Measurements from ENCODE around the gene PRKCD.
"Not testable (repeated sequence)": the region's sequence is repeated elsewhere in the genome, so short reads cannot be mapped to it uniquely, and the experiment has no call there.

Gene PRKCD

DNA sequence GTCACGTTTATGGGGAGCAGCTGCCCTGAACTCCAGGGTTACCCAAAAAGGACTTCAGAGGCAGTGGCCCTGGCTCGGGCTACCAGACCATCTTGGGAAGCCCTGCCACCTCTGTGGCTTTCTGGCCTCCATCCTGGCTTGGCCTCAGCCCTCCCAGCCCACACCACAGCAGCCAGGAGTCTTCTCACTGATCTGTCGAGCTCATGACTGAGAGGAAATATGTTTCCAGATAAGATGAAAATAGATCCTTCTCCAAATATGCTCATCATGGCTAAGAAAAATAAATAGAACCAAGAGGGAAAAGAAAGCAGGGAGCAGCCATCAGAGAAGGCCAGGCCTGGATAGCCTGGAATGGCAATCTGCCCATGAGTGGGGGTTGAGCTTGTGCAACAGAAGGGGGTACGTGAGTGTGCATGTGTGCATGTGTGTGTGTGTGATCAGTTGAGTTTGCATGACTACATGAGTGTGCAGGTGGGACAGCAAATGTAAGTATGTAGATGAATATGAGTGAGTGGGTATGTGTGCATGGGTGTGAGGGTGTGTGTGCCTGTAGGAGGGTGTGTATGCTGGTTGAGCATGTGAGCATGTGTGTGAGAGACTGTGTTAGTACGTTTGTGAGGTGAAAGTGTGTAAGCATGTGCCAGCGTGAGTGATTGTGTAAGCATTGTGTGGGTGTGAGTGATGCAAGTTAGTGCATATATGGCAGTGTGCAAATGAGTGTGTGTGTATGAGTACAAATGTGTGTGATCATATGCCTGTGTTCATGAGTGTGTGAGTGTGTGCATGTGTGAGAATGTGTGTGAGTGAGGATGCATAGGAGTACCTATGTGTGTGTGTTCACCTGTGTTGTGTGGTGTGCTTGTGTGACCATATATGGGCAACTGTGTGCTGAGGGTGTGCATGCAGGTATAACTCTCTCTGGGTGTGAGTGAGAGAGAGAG lies 20.8 kb upstream of the PRKCD start:
- no peak overlapping the region for H3K4me3 ChIP-seq (ENCODE audit: low read depth, low read length)

DNA sequence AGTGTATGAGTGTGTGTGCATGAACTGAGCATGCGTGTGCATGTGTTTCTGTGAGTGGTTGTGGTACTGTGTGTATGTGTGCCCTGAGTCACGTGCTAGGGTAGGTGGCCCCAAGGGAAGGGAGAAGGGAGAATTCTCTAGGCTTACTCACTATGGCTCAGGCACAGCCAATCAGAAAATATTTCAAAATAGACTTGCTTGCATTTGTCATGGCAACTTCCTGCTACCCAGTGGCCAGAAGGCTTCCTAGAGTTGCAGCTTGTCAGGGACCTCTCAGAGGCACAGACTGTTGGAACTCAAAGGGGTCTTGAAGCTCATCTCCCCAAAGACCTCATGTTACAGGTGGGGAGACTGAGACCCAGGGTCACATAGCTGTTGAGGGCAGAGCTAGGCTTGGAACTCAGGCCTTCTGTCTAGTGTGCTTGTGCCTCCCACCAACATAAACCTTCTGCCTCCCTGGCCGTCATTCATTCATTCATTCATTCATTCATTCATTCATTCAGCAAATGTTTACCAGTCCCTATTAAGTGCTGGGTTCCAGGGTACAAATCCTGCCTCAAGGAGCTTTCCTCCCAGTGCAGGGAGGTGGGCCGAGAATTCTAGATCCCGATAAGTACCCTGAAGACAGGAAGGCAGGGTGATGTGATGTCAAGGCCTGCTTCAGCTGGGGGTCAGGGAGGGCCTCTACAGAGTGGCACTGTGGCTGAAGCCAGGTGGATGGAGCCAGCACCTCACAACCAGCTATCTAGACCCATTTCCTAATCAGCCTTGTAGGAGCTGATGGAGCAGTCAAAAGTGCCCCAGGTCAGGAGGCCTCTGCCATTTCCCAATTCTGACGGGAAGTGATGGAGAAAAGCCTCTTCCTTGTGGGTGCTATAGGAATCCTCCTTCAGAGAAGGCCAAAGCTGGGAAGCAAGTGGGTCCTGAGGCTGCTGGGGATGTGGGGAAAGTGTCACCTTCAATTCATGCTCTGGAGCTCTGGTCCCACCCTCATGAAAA lies 19.9 kb upstream of the PRKCD start:
- no peak overlapping the region for H3K4me3 ChIP-seq (ENCODE audit: low read depth, low read length)

DNA sequence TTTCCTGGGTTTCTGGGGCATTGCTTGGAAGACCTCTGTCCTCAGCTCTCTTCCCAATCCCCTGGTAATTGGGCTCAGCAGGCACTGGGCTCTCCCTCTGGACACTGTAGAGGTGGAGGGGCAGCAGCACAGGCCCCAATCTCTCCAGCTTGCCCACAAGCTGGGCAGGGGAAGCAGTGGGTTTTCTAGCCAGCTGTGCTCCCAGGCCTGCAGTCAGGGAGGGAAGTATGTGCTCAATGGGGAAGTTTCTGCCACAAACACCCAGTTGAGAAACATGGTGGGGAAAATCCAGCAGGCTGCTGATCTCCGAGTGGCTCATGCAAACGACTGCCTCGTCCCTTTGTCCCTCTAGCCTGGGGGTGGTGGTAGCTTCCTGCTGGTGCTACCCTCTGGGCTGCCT lies 18.0 kb upstream of the PRKCD start:
- no peak overlapping the region for H3K4me3 ChIP-seq (ENCODE audit: low read depth, low read length)

- no peak overlapping the region for H3K4me3 ChIP-seq (ENCODE audit: low read depth, low read length)
Observed at GRCh38 chr3:53144446-53144845, 16.6 kb upstream of the PRKCD start.

DNA sequence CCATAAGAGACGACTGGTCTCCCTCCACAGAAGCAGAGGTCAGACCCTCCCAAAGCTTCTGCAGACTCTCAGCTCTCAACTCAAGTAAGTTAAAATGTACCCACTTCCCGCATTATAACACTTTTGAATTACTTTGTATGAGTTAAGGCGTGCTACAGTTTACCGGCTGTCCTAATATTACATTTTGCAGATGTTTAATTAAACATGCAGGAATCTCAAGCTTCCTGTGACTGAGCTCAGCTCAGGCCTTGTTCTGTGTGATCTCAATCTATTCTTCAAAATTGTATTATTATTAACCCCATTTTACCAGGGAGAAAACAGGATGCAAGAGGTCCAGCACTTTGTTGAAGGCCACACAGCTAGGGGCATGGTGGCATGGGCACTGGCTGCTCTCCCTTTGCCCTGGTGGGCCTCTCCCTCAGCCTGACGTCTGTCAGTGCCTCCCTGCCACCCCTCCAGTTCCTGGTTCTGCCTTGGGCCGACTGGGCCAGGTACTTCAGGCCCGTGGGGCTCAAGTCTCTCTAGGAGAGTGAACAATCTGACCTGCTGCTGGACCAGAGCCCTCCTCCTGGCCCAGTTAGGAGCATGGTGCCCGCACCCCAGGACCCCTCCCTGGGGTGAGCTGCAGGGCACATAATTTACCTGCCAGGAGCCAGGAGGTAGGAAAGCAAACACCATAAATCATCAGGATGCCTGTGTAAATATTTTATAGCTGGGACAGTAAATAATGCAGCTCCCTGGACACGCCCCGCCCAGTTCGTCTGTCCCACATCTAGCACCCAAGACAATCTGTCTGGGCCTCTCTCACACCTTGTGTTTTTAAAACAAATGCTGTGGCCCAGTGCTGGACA lies 15.9 kb upstream of the PRKCD start:
- no peak overlapping the region for H3K4me3 ChIP-seq (ENCODE audit: low read depth, low read length)

DNA sequence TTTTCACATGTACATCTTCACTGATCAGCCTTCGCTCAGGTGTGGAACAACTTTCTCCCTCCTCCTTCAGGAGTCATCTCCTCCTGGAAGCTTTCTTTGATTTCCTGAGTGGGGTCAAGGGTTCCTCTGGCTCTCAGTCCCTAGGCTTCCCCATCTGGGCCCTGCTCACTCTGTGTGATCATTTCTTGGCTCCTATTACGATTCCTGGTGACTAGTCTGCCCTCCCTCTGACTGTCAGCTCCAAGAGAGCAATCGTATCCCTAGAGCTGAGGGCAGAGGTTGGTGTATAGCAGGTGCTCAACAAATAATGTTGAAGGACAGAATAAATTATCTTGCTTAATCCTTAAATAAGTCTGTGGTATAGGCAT lies 15.3 kb upstream of the PRKCD start:
- no peak overlapping the region for H3K4me3 ChIP-seq (ENCODE audit: low read depth, low read length)

- H3K4me3 ChIP-seq (ENCODE audit: low read depth, low read length) = no peak overlapping the region
Observed at GRCh38 chr3:53146319-53146891, 14.6 kb upstream of the PRKCD start.

- H3K4me3 ChIP-seq (ENCODE audit: low read depth, low read length) = no peak overlapping the region
Observed at GRCh38 chr3:53147151-53147902, 13.7 kb upstream of the PRKCD start.

GRCh38 chr3:53147903-53148400 lies 13.1 kb upstream of the PRKCD start:
- no peak overlapping the region for H3K4me3 ChIP-seq (ENCODE audit: low read depth, low read length)

GRCh38 chr3:53149006-53149690 lies 11.9 kb upstream of the PRKCD start:
- H3K4me3 ChIP-seq (ENCODE audit: low read depth, low read length) = no peak overlapping the region

DNA sequence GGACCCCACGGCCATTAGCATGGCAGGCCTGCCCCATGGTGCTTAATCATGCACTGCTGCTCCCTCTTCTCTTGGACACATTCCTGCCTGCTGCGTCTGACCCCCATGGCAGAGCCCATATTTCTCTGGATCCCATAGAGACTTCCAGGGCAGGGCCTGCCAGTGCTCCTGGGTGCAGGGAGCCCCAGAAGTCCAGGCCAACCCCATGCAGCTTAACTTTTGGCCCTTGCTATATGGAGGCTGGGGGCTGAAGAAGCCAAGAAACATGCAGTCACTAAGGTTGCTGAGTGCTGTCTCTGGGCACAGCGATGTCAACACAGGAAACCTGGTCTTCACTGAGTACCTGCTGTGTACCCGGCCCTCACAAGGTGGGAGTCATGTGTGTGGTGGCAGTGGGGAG lies 11.3 kb upstream of the PRKCD start:
- H3K4me3 ChIP-seq (ENCODE audit: low read depth, low read length) = no peak overlapping the region

DNA sequence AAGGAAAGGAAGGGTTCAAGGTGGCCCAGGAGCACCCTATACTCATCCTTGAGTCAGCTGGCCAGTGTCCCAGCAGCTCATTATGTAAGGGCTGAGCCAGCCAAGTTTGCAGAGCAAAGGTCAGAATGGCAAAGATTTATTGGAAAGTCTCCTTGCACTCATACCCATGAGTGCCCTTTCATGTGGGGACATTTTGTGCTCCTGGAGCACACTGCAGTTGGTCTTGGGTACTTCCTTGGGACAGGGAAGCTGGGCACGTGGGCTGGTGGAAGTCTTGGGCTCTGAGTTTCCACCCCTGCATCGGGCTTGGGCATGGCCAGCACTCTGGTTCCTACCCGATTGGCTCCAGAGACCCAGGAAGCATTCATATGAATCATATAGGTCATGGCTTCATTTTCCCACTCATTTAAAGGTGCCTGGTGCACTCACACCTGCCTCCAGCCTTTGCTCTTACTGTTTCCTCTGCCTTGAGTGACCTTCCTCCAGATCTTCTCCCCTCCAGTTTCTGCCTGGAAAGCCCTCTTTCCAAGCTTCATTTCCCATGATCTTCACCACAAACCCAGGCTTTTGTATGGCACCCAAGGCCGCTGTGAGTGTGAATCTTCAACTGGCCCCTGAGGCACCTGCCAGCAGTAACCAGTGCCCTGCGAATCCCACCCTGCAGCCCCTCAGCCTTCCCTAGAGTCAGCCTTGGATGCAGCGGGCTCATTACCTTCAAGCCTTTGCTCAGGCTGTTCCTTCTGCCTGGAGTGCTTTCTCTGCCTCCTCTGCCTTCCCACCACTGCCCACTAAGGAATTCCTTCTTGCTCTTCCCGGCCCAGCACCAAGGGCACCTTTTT lies 10.5 kb upstream of the PRKCD start:
- H3K4me3 ChIP-seq (ENCODE audit: low read depth, low read length) = no peak overlapping the region

DNA sequence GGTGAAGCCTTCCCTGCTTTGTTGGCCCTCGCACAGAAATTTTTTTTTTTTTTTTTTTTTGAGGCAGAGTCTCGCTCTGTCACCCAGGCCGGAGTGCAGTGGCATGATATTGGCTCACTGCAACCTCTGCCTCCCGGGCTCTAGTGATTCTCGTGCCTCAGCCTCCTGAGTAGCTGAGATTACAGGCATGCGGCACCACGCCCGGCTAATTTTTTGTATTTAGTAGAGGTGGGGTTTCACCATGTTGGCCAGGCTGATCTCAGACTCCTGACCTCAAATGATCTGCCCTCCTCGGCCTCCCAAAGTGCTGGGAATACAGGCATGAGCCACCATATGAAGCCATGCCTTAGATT lies 9.9 kb upstream of the PRKCD start:
- not testable (repeated sequence) for H3K4me3 ChIP-seq (ENCODE audit: low read depth, low read length)

DNA sequence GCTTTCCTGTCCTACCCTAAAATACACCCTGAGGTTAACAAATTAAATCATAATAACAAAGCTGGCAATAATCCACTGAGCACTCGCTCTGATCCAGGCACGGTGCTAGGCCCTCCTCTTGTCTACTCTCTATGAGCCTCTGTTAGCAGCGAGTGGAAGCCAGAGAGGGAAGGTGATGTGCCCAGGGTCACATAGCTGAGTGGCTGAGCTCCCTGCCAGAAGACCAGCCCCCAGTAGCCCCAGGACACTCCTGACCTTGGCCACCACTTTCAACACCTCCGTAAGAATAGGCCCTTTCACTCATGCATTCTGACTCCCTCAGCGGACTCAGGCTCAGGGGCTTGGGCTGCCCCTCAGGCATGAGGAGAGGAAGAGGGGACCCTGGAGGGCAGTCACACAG lies 9.5 kb upstream of the PRKCD start:
- no peak overlapping the region for H3K4me3 ChIP-seq (ENCODE audit: low read depth, low read length)

DNA sequence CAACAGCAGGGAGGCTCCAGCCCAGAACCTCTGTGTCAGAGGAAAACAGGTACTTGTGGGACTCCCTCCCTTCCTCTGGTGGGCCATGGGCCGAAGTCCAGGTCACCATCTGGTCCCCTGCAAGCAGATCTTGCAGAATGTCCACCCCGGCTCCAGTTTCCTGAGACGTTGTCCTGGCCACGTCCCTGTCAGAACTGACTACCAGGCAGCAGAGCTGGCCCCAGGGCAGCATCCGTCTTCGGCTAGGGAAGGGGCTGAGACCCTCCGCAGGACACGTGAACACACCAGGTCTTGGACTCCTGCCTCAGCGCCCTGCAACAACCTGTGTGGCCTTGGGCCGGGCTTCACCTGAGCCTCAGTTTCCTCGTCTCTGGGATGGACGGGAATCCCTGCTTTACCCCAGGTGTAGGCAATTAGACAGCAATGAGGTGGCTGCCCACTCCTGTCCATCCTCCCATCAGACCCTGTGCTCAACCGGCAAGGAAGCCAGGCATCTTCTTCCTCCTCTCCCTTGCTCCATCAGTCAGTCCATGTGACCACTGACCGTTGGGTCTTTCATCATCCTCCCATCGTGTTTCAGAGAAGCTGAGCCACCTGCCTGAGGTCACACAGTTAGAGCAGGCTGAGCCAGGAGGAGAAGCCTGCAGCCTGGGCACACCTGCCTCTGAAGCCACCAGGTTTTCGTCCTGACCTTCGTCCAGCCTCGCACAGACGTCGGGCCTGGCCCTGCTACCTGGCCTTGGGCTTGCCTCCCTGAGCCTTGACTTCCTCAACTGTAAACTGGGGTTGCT lies 8.9 kb upstream of the PRKCD start:
- H3K4me3 ChIP-seq (ENCODE audit: low read depth, low read length) = no peak overlapping the region

DNA sequence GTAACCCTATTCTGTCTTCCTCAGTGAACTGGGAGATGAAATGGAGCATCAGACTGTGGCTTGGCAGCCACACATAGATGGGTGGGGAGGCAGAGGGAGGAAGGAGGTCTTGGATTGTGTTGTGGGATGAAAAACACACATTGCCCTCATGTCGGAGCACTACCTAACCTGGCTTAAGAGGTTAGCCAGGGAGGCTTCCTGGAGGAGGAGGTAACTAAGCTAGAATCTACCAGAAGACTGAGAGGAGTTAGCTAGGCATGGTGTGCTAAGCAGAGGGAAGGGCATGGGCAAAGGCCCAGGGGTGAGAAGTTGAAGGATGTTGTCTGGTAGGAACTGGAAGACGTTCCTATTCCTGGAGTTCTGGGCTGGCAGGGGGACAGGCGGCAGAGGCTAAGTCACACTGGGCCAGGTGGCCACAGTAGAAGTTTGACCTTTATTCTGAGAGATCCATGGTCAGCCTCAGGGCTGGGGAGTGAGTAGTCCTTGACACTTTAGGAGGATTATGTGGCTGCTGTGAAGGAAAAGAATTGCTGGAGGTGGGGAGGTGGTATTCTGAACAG lies 7.7 kb upstream of the PRKCD start:
- no peak overlapping the region for H3K4me3 ChIP-seq (ENCODE audit: low read depth, low read length)

DNA sequence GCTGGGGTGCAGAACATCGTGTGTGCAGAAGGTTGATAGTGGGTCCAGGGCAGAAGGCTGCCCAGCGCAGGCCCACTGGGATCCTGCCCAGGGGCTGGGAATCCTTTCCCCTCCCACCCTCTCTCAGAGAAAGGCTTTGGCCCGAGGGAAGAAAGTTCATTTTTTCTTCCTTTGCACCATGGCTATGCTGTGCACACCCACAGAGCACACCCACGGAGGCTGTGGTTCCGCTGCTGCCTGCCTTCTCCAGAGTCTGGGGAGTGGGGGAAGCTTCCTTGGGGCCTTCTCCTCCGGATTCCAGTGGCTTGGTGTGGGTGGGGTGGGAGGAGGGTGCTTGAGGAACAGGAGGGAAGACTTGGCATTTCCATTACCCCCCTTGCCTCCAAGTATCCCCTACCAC lies 7.0 kb upstream of the PRKCD start:
- H3K4me3 ChIP-seq (ENCODE audit: low read depth, low read length) = no peak overlapping the region
